HEK293T (cell line): ENCODE results near the gene ITGA11.

ENCODE experiments used
- CTBP1 ChIP-seq: fragments of 450-650 bp; IDR thresholded peaks from 2 replicates; pipeline ENCODE4 v1.6.1; 2016; ENCODE audit warnings: borderline replicate concordance
- ELF4 ChIP-seq: fragments of 450-650 bp; IDR thresholded peaks from 2 replicates; pipeline ENCODE4 v1.6.1; 2017; ENCODE audit warnings: antibody characterized with exemption
- SP1 ChIP-seq: fragments of 450-650 bp; IDR thresholded peaks from 2 replicates; pipeline ENCODE4 v1.6.1; 2017

- TF ChIP-seq SP1 (no peak), ELF4 (no peak), CTBP1 (no peak)
Observed at GRCh38 chr15:68311859-68312557, 120.0 kb downstream of the ITGA11 start.
